Measurements from ENCODE around the gene NAV3.

The NAV3 gene

DNA sequence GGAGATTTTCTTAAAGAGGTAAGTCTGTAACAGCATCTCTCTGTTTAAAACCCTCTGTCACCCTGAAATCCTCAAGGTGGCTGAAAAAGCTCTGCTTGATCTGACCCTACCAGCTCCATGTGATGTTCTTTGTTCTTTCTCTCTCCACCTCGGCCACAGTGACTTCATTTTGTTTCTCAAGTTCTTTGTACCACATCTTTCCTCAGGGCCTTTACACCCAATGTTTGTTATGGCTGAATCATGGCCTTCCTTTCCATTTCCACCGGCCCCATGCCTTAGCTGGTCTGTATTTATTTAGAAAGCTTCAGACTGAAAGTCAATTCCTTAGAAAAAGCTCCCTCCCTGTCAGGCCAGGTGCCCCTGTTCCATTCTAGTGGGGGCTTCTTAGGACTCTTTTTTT lies 431.2 kb downstream of the NAV3 start:
- ChIA-PET CTCF (interaction anchor here (0.6 kb wide), 1 partner anchor 126 kb away, joined by 3 read pairs; no protein-coding TSS in a partner anchor), POLR2A (no interaction called here)
- no peak for DNase-seq (ENCODE audit: extremely low spot score)
- TF ChIP-seq BHLHE40 (IDR thresholded peaks at IDR 0.05; ENCODE audit: borderline replicate concordance) (no peak), CTBP1 (IDR thresholded peaks at IDR 0.05; ENCODE audit: borderline replicate concordance) (no peak), FOXK2 (IDR thresholded peaks at IDR 0.05) (no peak), ARNT (IDR thresholded peaks at IDR 0.05) (no peak), HDGF (IDR thresholded peaks at IDR 0.05; ENCODE audit: borderline replicate concordance) (no peak), ELF4 (IDR thresholded peaks at IDR 0.05) (no peak)

Data from HEK293T (cell line).